Superior temporal gyrus (tissue), 1 donor: ENCODE data around the gene PSMD9.

Experiments used
- DNase-seq: peaks from one replicate; pipeline ENCODE4 v3.0.0-alpha.2; 2016; ENCODE audit errors: extremely low spot score

Gene PSMD9

DNA sequence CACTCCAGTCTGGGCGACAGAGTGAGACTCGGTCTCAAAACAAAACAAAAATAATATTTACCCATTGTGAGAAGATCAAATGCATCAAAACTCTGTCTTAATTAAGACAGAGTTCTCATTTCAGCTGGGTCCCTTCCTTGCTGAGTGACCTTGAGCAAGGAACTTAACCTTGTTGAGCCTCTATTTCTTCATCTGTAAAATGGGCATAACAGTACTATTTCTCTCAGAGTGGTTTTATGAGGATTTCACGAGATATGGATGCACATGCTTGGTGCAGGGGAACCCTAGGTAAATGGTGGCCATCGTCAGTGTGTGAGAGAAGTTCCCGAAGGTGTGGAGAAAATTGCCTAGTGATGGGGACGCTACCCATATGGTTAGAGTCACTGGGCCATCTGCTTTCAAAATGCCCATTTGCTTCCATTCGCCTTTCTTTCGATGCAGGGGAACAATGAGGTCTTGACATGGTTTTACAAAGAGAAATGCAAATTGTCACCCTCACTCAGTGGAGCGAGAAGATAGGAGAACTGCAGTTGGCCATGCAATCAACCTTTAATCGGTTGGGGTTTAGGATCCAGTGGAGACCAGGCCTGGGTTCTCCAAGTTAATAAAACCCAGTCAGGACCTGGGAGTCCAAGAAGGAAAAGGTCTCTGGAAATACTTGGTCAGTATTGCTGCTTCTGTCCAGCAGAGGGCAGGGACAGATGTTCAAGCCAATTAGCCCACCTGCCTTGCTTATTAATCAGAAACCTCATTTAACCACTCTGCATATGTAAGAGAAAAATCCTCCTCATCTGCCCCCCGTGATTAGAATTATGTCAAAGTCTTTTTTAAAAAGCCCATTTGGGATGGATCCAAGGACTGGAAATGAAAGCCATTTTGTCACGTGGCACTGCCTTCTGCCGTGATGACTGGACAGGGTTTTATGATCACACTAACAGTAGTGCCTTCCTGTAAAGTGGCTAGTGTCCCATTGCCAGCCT, 67.0 kb downstream of the PSMD9 start:
- peak; percentile 32 for DNase-seq

DNA sequence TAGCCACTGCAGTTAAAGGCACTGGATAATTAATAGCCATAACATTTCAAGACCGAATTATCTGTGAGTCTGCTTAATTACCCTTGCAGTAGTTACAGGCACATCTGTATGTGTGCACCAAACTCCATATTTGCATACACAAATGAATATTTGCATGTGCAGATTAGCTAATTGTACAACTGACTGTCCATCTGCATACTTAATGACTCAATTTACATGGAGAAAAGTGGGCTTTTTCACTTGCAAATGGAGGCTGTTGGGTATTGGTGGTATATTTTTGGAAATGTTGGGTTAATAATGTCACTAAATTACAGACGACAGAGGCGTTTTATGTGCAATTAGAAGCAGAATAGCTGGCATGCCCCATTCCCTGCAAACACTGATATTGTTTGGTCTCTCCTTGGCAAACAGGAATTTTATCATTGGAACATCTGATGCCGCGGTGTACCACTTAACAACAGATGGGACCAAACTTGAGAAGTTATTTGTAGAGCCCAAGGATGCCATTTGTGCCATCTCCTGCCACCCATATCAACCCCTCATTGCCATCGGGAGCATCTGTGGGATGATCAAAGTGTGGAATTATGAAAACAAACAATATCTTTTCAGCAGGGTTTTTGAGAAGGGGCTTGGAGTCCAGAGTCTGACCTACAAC, 69.4 kb downstream of the PSMD9 start:
- DNase-seq: no peak

DNA sequence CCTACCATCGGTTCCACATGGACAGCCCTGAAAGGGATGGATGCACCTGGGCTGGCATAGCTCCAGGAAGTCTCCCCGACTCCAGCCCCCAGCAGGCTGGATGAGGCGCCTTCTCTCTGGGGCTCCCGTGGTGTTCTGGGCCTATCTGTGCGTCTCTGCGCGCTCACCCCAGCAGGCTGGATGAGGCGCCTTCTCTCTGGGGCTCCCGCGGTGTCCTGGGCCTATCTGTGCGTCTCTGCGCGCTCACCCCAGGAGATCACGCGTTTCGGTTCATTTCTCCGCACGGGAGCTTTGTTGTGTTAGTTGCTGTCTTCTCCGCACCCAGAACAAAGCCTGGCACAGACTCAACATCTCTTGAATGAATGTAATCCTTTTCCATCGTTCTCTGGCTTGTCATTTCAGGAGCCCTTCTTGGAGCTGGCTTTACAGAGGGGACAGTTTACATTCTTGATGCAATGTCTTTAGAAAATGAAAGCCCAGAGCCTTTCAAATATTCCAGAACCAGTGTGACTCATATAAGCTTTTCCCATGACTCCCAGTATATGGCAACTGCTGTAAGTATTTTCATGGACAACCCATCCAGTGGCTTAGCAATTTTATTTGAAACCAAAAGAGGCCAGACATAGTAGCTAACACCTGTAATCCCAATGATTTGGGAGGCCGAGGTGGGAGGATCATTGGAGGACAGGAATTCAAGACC, 70.1 kb downstream of the PSMD9 start:
- DNase-seq: no peak

DNA sequence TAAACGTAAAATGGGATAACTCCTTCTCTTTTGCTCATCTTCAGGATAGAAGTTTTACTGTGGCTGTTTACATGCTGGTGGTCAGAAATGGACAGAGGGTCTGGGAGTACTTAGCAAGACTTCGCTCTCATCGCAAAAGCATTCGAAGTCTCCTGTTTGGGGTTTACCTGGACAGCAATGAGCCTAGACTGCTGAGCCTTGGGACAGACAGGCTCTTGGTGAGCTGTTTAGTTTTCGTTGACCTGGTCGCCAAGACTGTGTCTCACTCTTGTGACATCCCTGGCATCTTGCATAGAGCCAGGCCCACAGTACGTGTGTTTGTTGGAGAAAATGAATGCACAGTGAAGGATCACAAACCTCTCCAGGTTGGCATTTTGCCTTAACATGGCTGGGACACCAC, 72.0 kb downstream of the PSMD9 start:
- no peak for DNase-seq

DNA sequence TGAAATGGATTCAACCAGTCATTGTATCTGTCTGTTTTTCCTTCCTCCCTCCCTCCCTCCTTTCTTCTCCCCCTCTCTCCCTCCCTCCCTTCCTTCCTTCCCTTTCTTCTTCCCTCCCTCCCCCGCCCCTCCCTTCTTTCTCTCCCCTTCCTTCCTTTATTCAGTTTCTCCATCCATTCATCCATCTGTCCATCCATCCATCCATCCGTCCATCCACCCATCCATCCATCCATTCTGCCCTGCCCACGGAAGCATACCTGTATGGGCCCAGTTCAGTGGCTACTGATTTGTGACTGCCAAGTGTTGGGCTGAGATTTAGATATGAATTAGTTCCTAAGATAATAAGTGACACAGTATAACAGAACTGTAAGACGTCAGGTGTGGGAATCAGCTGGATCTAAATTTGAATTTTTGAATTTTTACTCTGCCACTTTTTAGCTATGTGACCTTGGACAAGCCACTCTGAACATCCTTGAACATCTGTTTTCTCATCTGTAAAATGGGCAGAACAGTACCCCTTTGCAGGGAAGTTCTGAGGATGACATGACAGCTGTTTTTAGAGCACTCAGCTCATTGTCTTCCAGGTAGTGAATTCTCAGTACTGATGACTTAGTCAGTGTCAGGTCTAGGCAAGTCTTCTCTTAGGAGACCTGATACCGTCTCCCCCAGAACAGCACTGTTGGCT, 72.7 kb downstream of the PSMD9 start:
- DNase-seq: no peak

DNA sequence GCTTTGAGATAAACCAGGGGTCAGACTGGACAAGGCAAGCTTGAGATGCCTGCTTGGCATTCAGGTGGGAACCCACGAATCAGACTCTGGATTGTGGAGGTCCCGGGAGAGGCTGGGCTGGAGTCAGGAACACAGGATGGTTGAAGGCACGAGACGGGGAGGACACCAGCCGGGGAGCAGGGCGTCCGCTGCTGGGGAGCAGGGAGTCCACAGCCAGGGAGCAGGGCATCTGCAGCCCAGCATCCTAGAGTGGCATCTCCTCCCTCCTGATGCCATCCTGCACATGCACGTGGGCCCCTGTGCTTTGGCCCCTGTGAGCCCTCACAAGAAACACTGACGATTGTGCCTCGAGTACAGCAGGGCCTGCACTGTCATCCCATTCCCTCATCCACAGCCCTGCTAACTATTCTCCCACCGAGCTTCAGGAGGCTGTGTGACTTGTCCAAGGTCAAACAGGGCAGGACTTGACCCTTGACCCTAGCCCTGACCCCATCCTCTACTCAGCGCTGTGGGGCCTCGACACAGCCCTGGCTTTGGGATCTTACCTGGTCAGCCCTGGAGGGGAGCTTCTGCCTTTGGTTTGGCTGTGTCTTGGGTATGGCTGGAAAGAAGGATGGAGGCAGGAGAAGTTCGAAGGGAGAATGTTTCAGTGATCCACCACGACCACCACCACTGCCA, 74.9 kb downstream of the PSMD9 start:
- DNase-seq: no peak

DNA sequence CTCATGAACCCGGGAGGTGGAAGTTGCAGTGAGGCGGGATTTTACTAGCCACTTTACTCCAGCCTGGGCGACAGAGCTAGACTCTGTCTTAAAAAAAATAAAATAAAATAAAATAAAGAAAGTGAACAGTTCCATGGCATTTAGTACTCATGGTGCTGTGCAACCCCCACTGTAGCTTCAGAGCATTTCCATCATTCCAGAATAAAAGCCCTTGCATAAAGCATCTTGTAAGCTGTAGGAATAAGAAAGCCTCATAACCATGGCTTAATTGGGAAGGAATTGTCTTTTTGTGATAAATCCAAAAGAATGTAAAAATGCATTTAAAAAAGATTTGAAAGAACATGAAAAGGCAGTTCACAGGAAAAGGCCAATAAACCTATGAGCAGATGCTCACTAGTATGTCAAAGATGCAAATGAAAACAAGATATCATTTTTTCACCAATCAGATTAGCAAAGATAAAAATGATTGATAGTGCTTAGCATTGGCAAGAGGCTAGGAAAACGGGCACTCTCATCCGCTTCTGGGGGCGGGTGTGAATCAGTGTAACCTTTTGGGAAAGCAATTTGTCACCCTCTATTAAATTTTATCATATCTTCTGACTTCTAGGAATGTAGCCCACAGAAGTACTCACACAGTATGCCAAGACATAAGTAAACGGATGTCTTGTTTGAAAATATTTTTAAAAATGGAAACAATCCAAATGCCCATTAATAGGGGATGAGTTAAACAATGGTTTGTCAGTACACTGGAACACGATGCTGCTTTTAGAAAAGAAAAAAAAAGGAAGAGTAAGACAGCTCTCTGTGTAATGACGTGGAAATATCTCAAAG, 76.4 kb downstream of the PSMD9 start:
- DNase-seq: no peak

DNA sequence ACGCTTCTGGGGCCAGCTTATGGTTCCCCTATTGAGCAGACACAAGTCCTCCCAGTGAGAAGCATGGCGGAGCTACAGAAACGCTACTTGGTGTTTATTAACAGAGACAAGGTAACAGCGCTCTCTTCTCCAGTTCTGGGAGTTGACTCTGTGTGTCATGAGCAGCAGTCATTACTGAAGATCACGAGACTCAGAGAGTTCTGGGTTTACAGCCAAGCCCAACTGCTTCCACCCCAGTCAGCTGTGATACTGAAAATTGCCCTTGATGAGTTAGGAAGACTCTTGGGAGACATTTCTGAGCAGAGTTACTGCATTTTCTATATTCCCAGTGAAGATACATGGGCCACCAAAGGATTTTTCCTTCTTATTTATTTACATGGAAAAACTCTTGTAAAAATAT, 78.4 kb downstream of the PSMD9 start:
- DNase-seq: no peak
